HepG2 (cell line): ENCODE data around the gene CASP3. TPM values are rescaled to one million over a fixed set of nuclear protein-coding genes. Genes with fewer than 3 reads are reported as not detected.

ENCODE experiments used
- BRCA1 ChIP-seq: sonication (generic); formaldehyde crosslinking; IDR thresholded peaks from 2 replicates; pipeline ENCODE4 v1.4.0; 2020; ENCODE audit warnings: missing genetic modification reagents
- ESRRA ChIP-seq: sonication (generic); formaldehyde crosslinking; IDR thresholded peaks from 2 replicates; pipeline ENCODE4 v1.5.1; 2020; ENCODE audit warnings: mild to moderate bottlenecking, low read depth, missing genetic modification reagents
- GATAD1 ChIP-seq: IDR thresholded peaks from 2 replicates; pipeline ENCODE4 v1.6.1; 2016; ENCODE audit warnings: missing genetic modification reagents, missing compliant biosample characterization
- KMT2B ChIP-seq: IDR thresholded peaks from 2 replicates; pipeline ENCODE4 v1.6.1; 2016; ENCODE audit warnings: missing genetic modification reagents, missing compliant biosample characterization
- MIER2 ChIP-seq: IDR thresholded peaks from 2 replicates; pipeline ENCODE4 v1.6.1; 2016; ENCODE audit warnings: missing biosample characterization, missing genetic modification reagents
- PTBP1 ChIP-seq: fragments of 200-400 bp; formaldehyde crosslinking; IDR thresholded peaks from 2 replicates; pipeline ENCODE4 v1.6.1; 2018; ENCODE audit warnings: low read length, low read depth; ENCODE audit not compliant: poor library complexity, severe bottlenecking
- SRSF9 ChIP-seq: fragments of 200-400 bp; formaldehyde crosslinking; IDR thresholded peaks from 2 replicates; pipeline ENCODE4 v1.6.1; 2018; ENCODE audit warnings: borderline replicate concordance, mild to moderate bottlenecking, low read depth, low read length; ENCODE audit not compliant: insufficient read depth, poor library complexity, severe bottlenecking
- TARDBP ChIP-seq: sonication (generic); formaldehyde crosslinking; IDR thresholded peaks from 2 replicates; pipeline ENCODE4 v1.8.0; 2022; ENCODE audit warnings: mild to moderate bottlenecking, missing genetic modification reagents
- TEF ChIP-seq: sonication (generic); formaldehyde crosslinking; IDR thresholded peaks from 2 replicates; pipeline ENCODE4 v1.5.0; 2020; ENCODE audit warnings: missing genetic modification reagents
- USF2 ChIP-seq, 2 experiments: sonication (generic) in 1 of 2; formaldehyde crosslinking in 1 of 2; IDR thresholded peaks; 2 replicates each; pipeline versions ENCODE4 v1.5.1 to v1.6.1; 2011 to 2020; ENCODE audit warnings: borderline replicate concordance in 1 of 2, low read depth in 1 of 2, low read length in 1 of 2, mild to moderate bottlenecking in 1 of 2, missing genetic modification reagents in 1 of 2, moderate library complexity in 1 of 2
- ZNF317 ChIP-seq: sonication (generic); formaldehyde crosslinking; IDR thresholded peaks from 2 replicates; pipeline ENCODE4 v1.5.0; 2020; ENCODE audit warnings: mild to moderate bottlenecking, missing genetic modification reagents
- ZNF354B ChIP-seq: sonication (generic); formaldehyde crosslinking; IDR thresholded peaks from 2 replicates; pipeline ENCODE4 v1.8.0; 2022; ENCODE audit warnings: mild to moderate bottlenecking, missing genetic modification reagents
- ZNF724P ChIP-seq: sonication (generic); formaldehyde crosslinking; IDR thresholded peaks from 2 replicates; pipeline ENCODE4 v1.8.0; 2022; ENCODE audit warnings: missing genetic modification reagents, borderline replicate concordance
- ZNF75D ChIP-seq: sonication (generic); formaldehyde crosslinking; IDR thresholded peaks from 2 replicates; pipeline ENCODE4 v1.8.1; 2023; ENCODE audit warnings: missing genetic modification reagents, mild to moderate bottlenecking, borderline replicate concordance
- ZNF788 ChIP-seq: sonication (generic); formaldehyde crosslinking; IDR thresholded peaks from 2 replicates; pipeline ENCODE4 v1.5.0; 2020; ENCODE audit warnings: mild to moderate bottlenecking, missing genetic modification reagents, borderline replicate concordance
- ZSCAN25 ChIP-seq: sonication (generic); formaldehyde crosslinking; IDR thresholded peaks from 2 replicates; pipeline ENCODE4 v1.8.0; 2022; ENCODE audit warnings: mild to moderate bottlenecking, missing genetic modification reagents
- polyA plus RNA-seq, 8 experiments: library from polyadenylated mRNA; depleted of rRNA in 3 of 8; stranded (reverse) in 7 of 8; unstranded in 1 of 8; fragments of >200 nt; fragmentation: Illumina TruSeq in 4 of 8; extraction: Trizol in 4 of 8; gene quantifications; 2 replicates each; pipeline versions ENCODE4 v1.2.1 to v1.2.3, GENCODE V29; 2011 to 2016; ENCODE audit warnings: low read depth in 4 of 8, missing spikeins in 1 of 8, mixed read lengths in 1 of 8; ENCODE audit not compliant: insufficient read depth in 1 of 8
- total RNA-seq, 5 experiments: library from RNA; depleted of rRNA; stranded (reverse); fragments of >200 nt; fragmentation: Illumina TruSeq; extraction: Trizol; gene quantifications; 2 replicates each; pipeline ENCODE4 v1.2.3, GENCODE V29; 2016; ENCODE audit warnings: low read depth in 1 of 5
- TF ChIP-seq, protein P1 (sequence below): sonication (generic); formaldehyde crosslinking; IDR thresholded peaks from 2 replicates; pipeline ENCODE4 v1.5.1; 2020; ENCODE audit warnings: mild to moderate bottlenecking, missing genetic modification reagents, borderline replicate concordance
- TF ChIP-seq, protein P2 (sequence below): sonication (generic); formaldehyde crosslinking; IDR thresholded peaks from 2 replicates; pipeline ENCODE4 v1.4.0; 2020; ENCODE audit warnings: missing genetic modification reagents
- TF ChIP-seq, protein P3 (sequence below): sonication (generic); formaldehyde crosslinking; IDR thresholded peaks from 2 replicates; pipeline ENCODE4 v1.4.0; 2020; ENCODE audit warnings: missing genetic modification reagents

CASP3 gene
- total and polyA plus RNA-seq, 2 of the 13 experiments (the other 11 are each of a cell fraction or from before 2014, with no cell fraction given), result 26.0 to 77.8 TPM

- no peak for TF ChIP-seq ZNF75D (CRISPR knock-in tag)
- TF ChIP-seq, protein P1, sequence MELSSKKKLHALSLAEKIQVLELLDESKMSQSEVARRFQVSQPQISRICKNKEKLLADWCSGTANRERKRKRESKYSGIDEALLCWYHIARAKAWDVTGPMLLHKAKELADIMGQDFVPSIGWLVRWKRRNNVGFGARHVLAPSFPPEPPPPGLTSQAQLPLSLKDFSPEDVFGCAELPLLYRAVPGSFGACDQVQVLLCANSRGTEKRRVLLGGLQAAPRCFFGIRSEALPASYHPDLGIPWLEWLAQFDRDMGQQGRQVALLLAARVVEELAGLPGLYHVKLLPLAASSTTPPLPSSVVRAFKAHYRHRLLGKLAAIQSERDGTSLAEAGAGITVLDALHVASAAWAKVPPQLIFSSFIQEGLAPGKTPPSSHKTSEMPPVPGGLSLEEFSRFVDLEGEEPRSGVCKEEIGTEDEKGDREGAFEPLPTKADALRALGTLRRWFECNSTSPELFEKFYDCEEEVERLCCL, result no peak
- no peak for TF ChIP-seq SRSF9
- no peak for TF ChIP-seq ZSCAN25 (CRISPR knock-in tag)
- no peak for TF ChIP-seq PTBP1
- no peak for TF ChIP-seq TEF (CRISPR knock-in tag)
- TF ChIP-seq TARDBP, result no peak
- no peak for TF ChIP-seq KMT2B (CRISPR knock-in tag)
- no peak for TF ChIP-seq MIER2
- TF ChIP-seq, protein P2, sequence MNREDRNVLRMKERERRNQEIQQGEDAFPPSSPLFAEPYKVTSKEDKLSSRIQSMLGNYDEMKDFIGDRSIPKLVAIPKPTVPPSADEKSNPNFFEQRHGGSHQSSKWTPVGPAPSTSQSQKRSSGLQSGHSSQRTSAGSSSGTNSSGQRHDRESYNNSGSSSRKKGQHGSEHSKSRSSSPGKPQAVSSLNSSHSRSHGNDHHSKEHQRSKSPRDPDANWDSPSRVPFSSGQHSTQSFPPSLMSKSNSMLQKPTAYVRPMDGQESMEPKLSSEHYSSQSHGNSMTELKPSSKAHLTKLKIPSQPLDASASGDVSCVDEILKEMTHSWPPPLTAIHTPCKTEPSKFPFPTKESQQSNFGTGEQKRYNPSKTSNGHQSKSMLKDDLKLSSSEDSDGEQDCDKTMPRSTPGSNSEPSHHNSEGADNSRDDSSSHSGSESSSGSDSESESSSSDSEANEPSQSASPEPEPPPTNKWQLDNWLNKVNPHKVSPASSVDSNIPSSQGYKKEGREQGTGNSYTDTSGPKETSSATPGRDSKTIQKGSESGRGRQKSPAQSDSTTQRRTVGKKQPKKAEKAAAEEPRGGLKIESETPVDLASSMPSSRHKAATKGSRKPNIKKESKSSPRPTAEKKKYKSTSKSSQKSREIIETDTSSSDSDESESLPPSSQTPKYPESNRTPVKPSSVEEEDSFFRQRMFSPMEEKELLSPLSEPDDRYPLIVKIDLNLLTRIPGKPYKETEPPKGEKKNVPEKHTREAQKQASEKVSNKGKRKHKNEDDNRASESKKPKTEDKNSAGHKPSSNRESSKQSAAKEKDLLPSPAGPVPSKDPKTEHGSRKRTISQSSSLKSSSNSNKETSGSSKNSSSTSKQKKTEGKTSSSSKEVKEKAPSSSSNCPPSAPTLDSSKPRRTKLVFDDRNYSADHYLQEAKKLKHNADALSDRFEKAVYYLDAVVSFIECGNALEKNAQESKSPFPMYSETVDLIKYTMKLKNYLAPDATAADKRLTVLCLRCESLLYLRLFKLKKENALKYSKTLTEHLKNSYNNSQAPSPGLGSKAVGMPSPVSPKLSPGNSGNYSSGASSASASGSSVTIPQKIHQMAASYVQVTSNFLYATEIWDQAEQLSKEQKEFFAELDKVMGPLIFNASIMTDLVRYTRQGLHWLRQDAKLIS, result no peak
- TF ChIP-seq ESRRA (CRISPR knock-in tag), result no peak
- TF ChIP-seq, protein P3, sequence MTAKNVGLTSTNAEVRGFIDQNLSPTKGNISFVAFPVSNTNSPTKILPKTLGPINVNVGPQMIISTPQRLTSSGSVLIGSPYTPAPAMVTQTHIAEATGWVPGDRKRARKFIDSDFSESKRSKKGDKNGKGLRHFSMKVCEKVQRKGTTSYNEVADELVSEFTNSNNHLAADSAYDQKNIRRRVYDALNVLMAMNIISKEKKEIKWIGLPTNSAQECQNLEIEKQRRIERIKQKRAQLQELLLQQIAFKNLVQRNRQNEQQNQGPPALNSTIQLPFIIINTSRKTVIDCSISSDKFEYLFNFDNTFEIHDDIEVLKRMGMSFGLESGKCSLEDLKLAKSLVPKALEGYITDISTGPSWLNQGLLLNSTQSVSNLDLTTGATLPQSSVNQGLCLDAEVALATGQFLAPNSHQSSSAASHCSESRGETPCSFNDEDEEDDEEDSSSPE (CRISPR knock-in tag), result no peak
- no peak for TF ChIP-seq BRCA1 (CRISPR knock-in tag)
- TF ChIP-seq ZNF317 (CRISPR knock-in tag), result no peak
- TF ChIP-seq ZNF724P (CRISPR knock-in tag), result no peak
- no peak for TF ChIP-seq ZNF354B (CRISPR knock-in tag)
- TF ChIP-seq GATAD1 (CRISPR knock-in tag), result 0 out of 2 replicates have a peak, but pooled peaks have one; percentile 11
- TF ChIP-seq USF2 (IDR thresholded peaks at IDR 0.05; ENCODE audit: low read depth, low read length), result no peak
- no peak for TF ChIP-seq USF2 (CRISPR knock-in tag; IDR thresholded peaks at IDR 0.05; ENCODE audit: borderline replicate concordance)
- TF ChIP-seq ZNF788 (CRISPR knock-in tag), result no peak
Measured at GRCh38 chr4:184649971-184650855, 966 bp upstream of the CASP3 start (continued).
